M059J (cell line): ENCODE results near the gene ZNF652. TPM values are rescaled to one million over a fixed set of nuclear protein-coding genes. Genes with fewer than 3 reads are reported as not detected.

ENCODE experiments used
- DNase-seq: peaks from one replicate; pipeline ENCODE4 v3.0.0-alpha.2; 2012; ENCODE audit warnings: low read depth
- total RNA-seq: library from RNA; depleted of rRNA; stranded (reverse); fragments of >200 nt; shearing (Covaris generic); gene quantifications from 2 replicates; pipeline ENCODE4 v1.2.3, GENCODE V29; 2014; rRNA removed

ZNF652 gene
- total RNA-seq = 12.3 and 19.1 TPM in 2 replicates

DNA sequence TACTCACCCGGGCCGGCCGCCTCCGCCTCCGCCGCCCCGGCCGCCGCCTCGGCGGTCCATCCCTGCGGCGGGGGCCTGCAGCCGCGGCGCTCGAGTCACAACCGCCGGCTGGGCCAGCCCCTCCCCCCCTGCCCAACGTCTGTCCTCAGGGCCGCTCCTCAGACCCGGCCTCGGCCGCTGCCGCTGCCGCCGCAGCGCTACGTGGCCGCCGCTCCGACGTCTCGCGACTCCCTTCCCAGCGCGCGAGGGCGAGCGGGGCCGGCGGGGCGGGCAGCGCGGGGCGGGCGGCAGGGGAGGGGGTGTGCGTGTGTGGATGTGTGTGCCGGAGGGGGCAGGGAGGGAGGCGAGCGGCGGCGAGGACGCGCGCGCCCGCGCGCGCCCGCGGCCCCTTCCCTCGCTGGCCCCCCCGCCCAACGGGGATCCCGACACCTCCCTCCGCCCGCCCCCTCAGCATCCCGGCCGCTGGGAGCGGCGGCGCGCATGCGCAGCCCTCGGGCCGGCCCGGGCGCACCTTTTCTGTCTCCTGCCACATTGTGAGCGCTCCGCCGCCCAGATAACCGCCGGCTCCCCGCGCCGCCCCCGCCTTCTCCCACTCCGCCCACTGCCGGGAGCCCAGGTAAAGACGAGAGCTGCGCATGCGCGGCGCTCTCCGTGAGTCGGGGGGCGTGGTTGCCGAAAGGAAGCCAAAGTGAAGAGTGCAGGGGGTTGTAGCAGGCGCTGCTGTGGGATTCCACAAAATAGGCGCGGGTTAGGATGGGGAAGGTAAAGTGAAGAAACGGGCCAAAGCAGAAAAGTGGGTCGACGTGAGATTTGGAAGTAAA lies at the start of gene ZNF652:
Gene ZNF652, minus strand, starts transcription at position 349 of the 821 bp plus-strand sequence. CDS start 44,525 bp downstream, outside the sequence.
- DNase-seq = peak; percentile 91

DNA sequence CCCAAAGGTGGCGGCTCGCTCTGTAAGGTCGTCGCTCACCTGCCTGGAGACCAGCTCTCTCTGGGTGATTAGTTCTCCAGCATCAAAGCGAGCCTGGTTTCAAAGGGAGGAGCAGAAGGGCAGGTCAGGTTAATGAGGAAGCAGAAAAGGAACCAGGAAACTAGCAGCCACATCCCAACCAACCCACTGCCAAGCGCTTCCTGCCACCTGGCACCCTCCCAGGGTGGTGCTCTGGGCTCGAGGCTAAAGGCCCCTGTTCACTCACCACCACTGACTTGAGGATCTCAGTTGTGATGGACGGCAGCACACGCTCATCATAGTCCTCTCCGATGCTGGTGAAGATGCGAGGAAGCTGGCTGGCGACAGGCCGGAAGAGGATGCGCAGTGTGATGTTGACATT lies 47.0 kb upstream of the ZNF652 start:
- DNase-seq = no peak

DNA sequence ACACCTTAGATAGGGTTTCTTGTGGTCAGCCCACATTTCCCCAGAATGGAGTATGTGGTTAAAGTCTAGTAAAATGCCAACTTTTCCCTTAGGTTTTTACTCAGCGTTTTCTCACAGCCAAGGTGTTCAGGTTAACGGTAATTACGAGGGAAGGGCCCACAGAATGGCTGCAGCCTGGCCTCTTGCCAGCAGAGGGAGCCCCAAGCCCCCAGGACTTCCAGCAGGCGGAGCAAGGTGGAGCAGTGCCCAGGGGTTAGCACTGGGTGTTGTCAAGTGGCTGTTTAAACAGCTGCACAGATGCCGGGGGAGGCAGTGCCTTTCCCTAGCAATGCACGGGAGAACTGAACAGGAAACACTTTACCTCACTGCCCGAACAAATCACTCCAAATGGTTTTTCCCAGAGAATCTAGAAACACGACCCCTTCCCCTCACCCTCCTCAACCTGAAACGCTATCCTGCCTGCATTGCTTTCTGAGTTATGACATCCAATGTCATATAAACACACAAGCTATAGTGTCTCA lies 46.0 kb upstream of the ZNF652 start:
- peak; percentile 32 for DNase-seq

DNA sequence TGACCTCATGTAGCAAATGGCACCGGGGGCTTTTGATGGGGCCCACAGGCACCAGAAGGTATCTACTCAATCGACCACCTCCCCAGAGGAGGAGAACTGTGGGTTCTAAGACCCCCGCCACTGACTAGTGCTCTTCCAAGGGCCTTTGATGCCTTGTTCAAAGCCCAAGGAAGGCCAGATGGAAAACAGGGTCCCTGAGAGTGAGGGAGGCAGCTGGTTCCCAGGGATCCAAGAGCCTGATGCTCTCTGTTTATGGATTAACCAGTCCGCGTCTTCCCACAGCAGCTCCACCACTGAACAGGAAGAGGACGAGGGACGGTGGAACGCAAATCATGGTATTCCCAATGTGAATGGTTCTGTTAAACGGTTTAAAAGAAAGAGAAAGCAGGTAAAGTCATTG lies 45.0 kb upstream of the ZNF652 start:
- DNase-seq = no peak

DNA sequence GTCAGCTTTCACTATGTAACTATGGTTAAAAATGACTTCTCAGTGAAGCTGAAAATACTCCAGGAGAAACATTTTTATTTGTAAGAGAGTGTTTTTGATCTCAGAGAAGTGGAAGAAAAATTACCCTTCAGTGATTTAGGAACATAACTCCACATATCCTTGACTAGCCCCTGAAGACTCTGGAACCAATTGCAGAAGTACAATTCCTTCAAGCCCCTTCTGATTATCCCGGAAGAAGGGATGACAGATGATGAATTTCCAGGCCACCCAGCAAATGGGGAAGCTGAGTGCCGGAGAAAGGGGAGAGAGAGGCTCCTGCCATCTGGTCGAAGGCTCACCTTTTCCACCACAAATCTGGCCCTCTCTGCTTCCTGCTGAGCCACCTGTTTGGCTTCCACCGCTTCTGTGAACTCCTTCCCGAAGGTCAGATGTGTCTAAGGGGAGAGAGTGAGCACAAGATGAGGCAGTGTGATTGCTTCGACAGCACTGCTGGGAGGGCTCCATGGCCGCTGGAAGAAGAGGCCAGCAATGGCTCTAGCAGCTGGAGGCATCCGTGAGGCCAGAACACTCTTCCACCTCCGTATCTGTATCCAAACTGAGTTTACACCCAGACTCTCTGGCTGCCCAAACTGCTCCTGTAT lies 44.5 kb upstream of the ZNF652 start:
- DNase-seq = no peak

DNA sequence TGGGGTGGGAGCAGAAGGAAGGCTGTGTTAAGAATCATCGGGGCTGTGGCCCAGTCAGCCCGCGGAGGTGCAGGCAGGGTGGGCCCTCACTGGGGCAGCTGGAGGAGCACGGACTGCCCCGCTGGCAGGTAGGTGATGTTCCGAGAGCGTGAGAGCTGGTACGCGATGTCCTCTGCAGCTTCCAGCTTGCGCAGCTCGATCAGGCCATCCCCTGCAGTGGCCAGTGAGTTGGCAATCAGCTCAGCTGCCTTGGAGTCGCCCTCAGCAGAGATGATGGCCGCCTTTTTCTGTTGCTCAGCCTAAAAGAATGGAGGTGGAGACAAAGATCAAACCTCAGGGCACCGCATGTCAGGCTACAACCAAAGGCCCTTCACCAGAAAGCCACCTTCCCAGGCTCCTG lies 42.9 kb upstream of the ZNF652 start:
- no peak for DNase-seq

DNA sequence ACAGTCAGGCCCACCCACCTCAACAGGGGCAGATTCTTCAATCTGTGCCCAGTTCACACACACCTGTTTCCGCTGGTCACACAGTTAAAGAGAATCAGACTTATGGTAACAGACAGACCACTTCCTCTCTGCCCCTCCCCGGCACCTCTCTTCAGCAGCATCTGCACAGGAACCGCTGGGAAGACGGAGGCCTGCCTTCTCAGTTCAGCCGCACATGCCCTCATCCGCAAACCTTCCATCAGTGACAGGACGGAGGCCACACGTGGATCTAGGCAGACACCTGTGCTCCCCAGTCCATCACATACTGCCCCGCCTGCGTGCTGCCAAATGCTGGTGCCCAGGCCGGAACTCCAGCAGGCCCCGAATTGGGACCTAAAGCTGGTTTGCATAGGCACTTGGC lies 42.3 kb upstream of the ZNF652 start:
- DNase-seq = no peak

DNA sequence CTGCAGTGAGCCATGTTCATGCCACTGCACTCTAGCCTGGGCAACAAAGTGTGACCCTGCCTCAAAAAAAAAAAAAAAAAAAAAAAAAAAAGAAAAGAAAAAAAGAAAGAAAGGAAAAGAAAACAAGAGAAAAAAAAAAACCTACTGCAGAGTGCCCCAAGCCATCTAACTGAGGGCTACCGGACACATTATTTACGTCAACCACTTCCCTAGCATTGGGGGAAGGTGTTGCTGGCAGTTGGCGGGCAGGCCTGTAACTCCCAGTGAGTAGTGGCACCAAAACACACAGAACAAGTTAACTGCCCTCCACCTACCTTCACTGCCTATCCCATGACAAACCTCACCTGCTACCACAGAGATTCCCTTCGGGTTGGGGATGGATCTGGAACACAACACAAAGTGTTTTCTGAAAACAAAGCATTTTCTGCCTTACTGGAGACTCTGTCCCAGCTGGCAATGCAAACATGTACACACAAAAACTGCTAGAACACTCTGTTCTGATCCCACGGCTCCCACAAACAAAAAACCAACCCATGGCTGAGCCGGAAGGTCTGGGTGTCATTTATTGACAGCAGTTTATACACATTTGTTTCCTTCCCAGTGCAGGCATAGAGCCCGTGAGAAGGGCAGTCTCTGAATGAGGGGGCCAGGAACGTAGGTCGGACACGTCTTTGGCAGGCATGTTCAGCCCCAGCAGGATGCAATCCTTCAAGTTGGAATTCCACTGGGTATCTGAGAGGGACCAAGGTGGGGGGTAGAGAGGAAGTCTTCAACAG lies 41.7 kb upstream of the ZNF652 start:
- no peak for DNase-seq

DNA sequence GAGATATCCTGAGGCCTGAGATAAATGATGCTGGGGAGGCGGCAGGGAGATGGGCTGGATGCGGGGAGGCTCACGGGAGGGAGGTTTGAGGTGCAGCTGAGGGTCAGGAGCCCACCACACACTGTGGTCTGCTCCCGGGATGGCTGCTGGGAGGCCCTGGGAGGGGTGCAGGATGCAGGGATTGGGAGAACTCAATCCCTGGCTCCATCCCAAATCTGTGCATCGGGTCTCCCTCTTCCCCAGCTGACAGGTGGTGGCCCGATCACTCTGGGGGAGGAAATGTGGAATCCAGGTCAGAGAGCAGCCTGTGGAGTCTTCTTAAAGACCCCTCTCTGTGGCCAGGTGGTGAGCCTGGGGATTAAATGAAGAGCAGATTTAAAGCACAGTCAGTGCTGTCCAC lies 40.7 kb upstream of the ZNF652 start:
- no peak for DNase-seq

DNA sequence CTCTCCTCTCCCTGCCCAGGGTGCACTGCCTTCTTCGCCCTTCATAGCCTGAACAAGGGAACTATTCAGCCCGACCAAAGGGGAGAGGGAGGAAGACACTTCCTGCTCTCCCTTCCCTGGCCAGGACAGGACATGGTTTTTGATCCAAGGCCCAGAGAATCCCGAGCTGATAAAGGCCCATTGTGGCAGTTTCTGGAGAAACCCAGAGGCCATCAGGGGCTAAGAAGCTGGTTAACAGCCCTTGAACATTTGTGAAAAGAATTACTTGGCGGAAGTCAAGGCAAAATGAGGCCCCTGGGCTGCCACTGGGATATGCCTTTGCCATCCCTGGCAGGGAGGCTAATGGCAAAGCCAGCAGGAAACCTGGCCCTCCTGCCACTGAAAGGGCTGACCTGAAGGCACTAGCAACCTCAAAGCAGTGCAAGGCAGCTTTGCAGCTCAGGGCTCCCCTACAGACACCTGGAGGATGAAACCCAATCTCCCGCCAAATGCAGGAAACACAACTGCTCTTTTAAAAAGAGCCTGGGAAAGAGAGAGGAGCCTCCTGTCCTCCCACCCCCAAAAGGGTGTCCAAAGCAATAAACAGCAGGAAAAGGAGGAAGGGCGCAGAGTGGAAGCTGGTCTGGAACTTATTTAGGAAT lies 40.0 kb upstream of the ZNF652 start:
- DNase-seq = no peak

DNA sequence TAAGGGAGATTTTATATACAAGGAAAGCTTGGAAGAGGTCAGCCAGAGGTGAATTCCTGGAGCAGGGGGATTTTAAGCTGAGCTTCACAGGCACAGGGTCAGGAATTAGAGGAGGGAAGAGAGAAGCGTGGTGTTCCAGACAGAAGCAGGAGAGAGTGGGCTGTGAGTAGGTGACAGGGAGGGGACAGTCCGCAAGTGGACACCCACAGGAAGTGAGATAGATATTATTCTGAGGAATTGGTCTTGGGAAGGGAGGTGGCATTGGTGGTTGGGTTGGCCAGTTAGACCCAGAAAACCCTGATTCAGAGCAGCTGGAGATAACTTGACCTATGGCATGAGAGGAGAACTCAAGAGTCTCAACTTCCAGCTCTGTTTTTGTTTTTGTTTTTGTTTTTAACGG lies 37.9 kb upstream of the ZNF652 start:
- DNase-seq = no peak

DNA sequence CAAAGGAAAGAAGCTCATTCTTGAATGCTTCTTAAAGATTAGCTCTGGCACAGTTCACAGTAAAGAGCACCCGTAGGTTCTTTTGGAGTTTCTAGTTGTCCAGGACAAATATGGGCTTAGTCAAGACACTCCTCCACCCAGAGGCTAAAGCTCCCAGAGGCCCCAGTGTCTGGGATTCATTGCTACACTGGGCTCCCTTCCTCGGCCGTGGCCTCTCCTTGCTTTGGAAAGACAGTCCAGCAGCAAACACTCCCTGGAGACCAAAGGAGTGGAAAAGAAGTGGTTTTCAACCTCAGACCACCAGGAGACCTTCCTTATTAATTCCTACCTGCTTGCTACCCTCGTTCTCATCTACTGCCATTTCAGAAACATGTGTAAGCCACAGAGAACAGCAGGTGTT lies 35.5 kb upstream of the ZNF652 start:
- no peak for DNase-seq

DNA sequence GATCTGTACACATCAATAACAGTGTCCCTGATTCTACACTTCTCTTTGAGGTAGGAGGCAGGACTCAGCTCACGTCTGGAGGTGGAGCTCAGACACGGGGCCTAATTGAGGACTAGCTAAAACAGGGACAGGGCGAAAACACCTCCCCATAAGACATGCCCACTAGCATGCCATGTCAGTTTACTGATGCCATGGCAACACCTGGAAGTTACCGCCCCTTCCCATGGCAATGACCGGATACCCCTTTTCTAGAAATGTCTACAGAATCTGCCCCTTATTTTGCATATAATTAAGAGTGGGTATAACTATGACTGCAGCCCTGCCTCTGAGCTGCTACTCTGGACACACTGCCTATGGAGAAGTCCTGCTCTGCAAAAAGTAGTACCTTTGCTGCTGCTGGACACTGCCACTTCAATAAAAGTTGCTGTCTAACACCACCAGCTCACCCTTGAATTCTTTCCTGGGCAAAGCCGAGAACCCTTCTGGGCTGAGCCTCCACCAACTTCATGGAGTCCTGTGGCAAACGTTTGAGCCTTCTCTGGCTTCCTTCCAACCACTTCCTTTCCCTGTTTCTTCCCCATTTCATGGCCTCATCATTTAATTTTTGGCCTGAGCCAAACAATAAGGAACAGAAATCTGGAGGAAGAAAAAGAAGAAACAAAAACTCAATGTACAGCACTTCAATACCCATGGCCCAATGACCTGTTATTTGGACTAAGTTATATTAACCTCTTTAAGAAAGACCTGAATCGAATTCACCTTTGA lies 31.6 kb upstream of the ZNF652 start:
- DNase-seq = no peak

DNA sequence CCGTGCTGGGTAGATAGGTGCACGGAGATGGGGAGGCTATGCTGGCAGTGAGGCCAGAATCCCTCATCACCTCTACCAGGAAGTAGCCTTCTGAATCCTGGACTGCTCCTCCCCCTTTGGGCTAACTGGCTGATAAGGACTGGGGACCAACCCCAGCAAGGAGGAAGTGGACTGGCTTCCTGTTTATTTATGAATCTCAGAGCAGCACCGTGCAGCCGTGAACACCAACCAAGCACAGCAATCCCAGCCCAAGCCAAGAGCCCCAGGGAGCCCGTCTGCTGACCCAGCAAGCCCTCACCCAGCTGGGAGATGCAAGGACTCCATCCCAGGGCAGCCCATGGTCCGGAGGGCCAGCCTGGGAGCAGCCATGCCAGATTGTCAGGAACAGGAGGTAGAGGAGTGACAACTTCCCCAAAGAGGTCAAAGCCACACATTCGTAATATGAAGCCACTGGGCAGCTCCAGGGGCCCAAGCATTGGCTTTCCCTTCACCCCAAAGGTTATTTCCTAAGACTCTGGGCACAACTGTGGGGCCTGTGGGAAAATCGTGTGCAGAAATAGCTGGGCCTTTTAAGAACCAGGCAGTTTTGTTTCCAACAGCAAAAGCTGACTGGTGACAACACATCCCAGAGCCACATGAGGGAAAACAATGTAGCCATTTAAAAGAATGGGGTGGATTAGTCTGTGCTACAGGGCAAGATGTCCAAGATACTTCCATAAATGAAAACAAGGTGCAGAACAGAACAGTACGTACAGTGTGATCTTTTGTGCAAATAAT lies 28.7 kb upstream of the ZNF652 start:
- peak; percentile 67 for DNase-seq

DNA sequence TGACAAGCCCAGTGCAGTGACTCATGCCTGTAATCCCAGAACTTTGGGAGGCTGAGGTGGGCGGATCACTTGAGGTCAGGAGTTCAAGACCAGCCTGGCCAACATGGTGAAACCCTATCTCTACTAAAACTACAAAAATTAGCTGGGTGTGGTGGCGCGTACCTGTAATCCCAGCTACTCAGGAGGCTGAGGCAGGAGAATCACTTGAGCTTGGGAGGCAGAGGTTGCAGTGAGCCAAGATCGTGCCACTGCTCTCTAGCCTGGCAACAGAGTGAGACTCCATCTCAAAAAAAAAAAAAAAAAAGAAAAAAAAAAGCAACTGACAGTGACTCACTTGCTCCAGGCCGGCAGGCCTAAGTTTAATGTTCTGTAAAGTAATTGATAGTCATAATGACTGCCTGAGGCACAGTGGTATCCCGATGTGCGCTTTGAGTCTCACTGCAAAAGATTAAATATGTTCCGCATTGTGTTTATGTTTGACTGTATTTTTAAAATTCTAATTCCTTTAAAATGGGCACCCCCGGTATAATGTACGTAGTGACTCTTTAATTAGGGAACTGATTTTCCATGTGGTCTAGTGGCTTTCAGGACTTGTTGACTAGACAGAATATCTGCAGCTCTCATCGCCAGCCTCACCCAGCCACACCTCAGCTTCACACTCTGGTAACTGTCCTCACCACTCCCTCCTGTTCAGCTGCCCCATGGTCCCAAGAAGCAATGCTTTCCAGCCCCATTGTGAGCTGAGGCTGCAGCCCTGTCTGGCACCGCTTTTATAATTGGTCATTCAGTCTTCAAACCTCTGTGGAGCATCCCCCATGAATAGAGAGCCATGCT lies 27.7 kb upstream of the ZNF652 start:
- peak; percentile 93 for DNase-seq

DNA sequence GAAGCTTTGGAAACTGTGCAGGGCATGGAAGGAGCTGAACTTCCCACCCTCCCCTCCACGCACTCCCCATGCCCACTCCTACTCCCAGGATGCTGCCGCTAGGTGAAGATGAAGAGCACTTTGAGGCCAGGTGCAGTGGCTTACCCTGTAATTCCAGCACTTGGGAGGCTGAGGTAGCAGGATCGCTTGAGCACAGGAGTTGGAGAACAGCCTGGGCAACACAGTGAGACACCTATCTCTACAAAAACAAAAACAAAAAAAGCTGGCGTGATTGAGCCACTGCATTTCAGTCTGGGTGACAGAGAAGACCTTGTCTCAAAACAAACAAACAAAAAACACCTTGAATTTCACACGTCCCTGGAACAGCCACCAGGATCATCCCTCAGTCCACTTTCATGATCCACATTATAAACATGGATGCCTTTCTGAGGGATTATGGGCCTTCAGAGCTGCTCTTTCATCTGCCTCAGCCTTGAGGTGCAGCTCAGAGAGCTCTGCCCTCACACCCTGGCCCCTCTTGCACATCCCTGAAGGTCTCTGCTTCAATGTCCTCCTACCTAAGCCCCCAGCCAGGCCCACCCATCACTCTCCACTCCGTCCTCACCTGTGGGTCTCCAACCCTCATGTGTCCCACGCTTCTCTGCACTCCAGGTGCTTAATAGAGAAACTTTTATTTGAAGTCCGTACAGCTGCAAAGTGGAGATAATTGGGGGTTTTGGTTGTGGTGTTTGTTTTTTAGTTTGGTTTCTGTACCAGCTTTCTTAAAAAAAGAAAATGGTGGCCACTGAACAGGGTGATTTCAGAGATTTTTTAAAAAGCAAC lies 26.9 kb upstream of the ZNF652 start:
- DNase-seq = peak; percentile 70

DNA sequence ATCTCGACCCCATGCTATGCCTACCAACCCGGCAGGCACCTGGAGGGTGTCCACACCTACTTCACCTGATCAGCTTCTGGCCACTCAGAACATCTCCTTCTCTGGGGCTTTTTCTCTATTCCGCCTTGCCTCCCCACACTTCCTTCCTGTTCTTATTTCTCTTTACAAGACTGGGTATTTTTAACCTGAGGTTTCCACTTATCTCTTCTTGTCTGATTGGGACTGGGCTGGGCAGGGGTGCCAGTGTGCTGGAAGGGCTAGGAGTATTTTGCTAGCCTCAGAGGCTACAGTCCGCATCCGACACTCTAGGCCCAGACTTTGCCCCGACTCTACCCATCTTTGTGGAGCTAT lies 26.2 kb upstream of the ZNF652 start:
- DNase-seq = no peak

DNA sequence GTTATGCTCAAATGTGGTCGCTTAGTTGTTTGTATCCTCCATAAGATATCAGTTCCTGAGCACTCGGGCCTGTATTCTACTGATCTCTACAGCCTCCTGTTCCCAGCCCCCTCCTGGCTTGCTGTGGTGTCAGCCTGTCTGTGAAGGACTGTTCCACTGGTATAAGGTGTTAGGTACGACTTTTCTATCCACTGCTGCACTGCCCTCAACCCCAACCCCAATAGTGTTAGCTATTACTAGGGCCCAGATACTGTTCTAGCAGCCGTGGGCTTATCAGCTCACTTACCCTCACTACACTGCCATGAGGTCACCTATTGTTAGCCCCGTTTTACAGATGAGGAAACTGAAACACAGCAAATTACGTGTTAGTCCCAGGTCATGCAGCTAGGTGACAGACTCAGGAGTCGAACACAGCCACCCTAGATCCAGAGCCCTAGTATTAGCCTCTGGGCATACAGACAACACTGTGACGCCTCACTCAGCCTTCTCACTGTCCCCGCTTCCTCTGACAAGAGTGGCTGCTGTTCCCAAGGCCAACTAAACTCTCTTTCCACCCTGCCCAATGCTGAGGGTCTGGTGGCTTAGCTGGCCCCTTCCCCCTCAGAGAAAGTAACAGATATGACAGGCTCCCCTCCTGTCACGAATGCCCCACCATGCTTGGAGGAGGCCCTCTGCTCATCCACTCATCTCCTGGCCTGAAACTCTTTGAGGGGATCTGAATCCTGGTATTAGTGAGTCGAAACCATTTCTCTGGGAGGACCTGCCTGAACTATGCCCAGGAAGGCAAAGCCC lies 25.6 kb upstream of the ZNF652 start:
- no peak for DNase-seq
